GM21528 (cell line): ENCODE results near the gene RAB40AL.

Experiments
- ATAC-seq: cut with Tn5 transposase; IDR thresholded peaks from one replicate; pipeline ENCODE4 v1.9.1; 2021; ENCODE audit warnings: mild to moderate bottlenecking, moderate library complexity; ENCODE audit not compliant: unreplicated experiment, low FRiP score

Gene RAB40AL

GRCh38 chrX:102979536-102979935 lies 42.5 kb downstream of the RAB40AL start:
- ATAC-seq, result no peak

- ATAC-seq, result no peak
Observed at GRCh38 chrX:102983205-102983604, 46.1 kb downstream of the RAB40AL start.

GRCh38 chrX:102985192-102985591 lies 48.1 kb downstream of the RAB40AL start:
- no peak for ATAC-seq
